ENCODE data around the gene SP3.

Gene SP3

GRCh38 chr2:173964565-173965371 is 405 bp downstream of the SP3 start:
- peak; percentile 80 for DNase-seq

- DNase-seq: peak; percentile 91
These were observed 1.2 kb downstream of the SP3 start for GRCh38 chr2:173963817-173964564.

- peak; percentile 74 for DNase-seq
These were observed 1.8 kb downstream of the SP3 start for GRCh38 chr2:173963323-173963816.

- DNase-seq: no peak
These were observed 2.5 kb downstream of the SP3 start for GRCh38 chr2:173962583-173963110.

GRCh38 chr2:173962031-173962430 is 3.1 kb downstream of the SP3 start:
- DNase-seq: no peak

- DNase-seq: no peak
These were observed 3.8 kb downstream of the SP3 start for GRCh38 chr2:173961346-173961705.

- no peak for DNase-seq
These were observed 5.3 kb downstream of the SP3 start for GRCh38 chr2:173959909-173960308.

GRCh38 chr2:173959358-173959884 is 5.8 kb downstream of the SP3 start:
- no peak for DNase-seq

GRCh38 chr2:173958198-173958846 is 6.9 kb downstream of the SP3 start:
- DNase-seq: no peak

GRCh38 chr2:173957517-173957916 is 7.7 kb downstream of the SP3 start:
- no peak for DNase-seq

GRCh38 chr2:173956454-173956853 is 8.7 kb downstream of the SP3 start:
- DNase-seq: no peak

- DNase-seq: no peak
These were observed 9.3 kb downstream of the SP3 start for GRCh38 chr2:173955867-173956266.

- no peak for DNase-seq
These were observed 10.2 kb downstream of the SP3 start for GRCh38 chr2:173955004-173955403.

- no peak for DNase-seq
These were observed 12.1 kb downstream of the SP3 start for GRCh38 chr2:173953047-173953424.

GRCh38 chr2:173952267-173953046 is 12.7 kb downstream of the SP3 start:
- DNase-seq: no peak

- DNase-seq: no peak
These were observed 16.3 kb downstream of the SP3 start for GRCh38 chr2:173948842-173949241.

GRCh38 chr2:173948198-173948597 is 17.0 kb downstream of the SP3 start:
- DNase-seq: no peak

GRCh38 chr2:173947131-173947530 is 18.0 kb downstream of the SP3 start:
- DNase-seq: no peak

GRCh38 chr2:173943738-173944137 is 21.4 kb downstream of the SP3 start:
- no peak for DNase-seq

- DNase-seq: no peak
These were observed 22.2 kb downstream of the SP3 start for GRCh38 chr2:173942861-173943523.

GRCh38 chr2:173941567-173941966 is 23.6 kb downstream of the SP3 start:
- no peak for DNase-seq

Data from midbrain (tissue), 1 donor.